HG03103 (cell line): ENCODE results near the gene RNF130.

Experiments
- ATAC-seq: cut with Tn5 transposase; IDR thresholded peaks from one replicate; pipeline ENCODE4 v1.9.1; 2021; ENCODE audit warnings: low read depth; ENCODE audit not compliant: unreplicated experiment

The RNF130 gene

DNA sequence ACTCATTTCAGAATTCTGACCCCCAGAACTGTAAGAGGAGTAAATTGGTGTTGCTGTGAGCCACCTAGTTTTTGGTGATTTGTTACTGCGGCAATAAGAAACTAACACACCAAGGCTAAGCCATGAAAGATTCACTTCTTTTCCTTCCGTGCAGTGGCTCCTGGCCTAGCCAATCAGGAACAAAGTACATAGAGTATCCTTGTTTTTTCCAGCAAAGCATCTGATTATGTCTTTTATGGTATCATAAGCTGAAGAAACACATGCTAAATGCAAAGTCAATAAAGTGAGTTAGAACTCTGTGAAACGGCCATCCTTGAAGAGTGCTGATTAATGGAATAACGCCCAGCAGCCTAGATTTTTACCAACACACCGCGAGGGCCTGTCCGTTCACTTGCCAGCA is 11.4 kb downstream of the RNF130 start:
- no peak for ATAC-seq

- no peak for ATAC-seq
These were observed 12.2 kb downstream of the RNF130 start for GRCh38 chr5:180059326-180059725.

GRCh38 chr5:180056153-180056552 is 15.4 kb downstream of the RNF130 start:
- ATAC-seq: no peak

DNA sequence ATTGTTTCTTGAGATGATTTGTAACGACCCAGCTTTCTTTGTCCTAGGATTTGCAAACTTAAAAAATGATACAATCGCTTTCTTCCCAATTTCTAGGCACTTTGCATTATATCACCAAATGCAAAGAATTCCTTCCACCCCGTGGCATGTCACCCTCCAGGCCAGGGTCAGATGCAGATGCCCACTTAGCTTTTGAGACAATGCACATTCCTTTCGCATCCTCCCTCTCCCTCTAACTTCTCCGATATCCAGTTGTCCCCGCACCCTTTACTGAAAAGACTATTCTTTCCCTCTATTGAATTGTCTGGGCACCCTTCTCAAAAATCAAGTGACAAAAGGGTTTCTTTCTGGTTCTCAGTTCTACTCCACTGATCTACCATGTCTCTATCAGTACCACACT is 17.3 kb downstream of the RNF130 start:
- ATAC-seq: no peak

DNA sequence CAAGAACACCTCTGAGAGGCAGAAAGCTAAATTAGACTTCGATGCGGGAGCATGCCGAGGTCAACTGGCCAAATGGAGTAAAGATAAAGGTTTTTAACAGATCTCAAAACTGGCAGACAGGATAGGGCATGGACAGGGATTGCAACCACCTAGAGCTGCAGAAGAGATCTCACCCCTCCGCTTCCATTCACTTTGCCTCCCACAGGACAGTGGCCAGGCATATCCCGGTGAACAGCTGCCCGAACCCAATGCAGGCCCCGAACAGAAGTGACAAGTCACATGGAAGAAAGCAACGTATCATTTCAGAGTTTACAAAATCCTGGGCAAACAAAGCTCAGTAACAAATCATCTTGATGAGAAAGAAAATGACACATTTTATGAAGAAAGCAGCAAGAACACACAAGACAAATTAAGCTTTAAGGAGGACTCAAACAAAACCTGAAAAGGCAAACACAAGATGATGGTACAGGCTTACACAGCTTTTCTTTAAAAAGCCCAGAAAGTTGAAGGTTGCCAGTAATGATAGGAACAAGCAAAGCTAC is 18.4 kb downstream of the RNF130 start:
- ATAC-seq: no peak

DNA sequence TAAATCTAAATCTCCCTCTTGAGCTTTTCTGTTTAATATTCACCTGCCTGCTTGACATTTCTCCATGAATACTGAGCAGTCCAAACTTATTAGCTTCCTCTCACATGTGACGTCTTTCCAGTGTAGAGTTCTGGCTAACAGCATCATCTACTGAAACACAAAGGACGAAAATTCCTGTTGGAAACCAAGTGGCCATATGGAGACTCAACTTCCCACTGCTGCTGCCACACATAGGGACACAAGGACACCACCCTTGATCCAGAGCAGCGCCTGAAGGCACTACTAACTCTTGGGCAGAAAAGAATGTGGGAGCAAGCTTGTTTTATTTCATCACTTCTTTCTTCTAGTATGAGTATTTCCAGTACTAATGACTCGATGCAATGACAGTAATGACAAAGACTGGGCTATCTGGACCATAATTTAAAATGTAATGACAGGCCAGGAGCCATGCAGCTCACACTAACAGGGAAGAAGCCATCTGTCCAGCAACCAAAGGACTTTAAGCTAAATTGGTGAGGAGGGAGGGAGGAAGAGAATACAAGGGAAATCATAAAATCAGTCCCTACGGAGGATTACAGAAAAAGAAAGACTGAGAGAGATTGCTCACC is 19.2 kb downstream of the RNF130 start:
- no peak for ATAC-seq

- ATAC-seq: no peak
These were observed 21.2 kb downstream of the RNF130 start for GRCh38 chr5:180050121-180050940.

- ATAC-seq: no peak
These were observed 22.4 kb downstream of the RNF130 start for GRCh38 chr5:180049185-180049548.

GRCh38 chr5:180047667-180048066 is 23.9 kb downstream of the RNF130 start:
- ATAC-seq: no peak

- ATAC-seq: no peak
These were observed 24.9 kb downstream of the RNF130 start for GRCh38 chr5:180046656-180047055.

GRCh38 chr5:180045889-180046499 is 25.6 kb downstream of the RNF130 start:
- ATAC-seq: no peak

- no peak for ATAC-seq
These were observed 28.2 kb downstream of the RNF130 start for GRCh38 chr5:180043377-180043776.

DNA sequence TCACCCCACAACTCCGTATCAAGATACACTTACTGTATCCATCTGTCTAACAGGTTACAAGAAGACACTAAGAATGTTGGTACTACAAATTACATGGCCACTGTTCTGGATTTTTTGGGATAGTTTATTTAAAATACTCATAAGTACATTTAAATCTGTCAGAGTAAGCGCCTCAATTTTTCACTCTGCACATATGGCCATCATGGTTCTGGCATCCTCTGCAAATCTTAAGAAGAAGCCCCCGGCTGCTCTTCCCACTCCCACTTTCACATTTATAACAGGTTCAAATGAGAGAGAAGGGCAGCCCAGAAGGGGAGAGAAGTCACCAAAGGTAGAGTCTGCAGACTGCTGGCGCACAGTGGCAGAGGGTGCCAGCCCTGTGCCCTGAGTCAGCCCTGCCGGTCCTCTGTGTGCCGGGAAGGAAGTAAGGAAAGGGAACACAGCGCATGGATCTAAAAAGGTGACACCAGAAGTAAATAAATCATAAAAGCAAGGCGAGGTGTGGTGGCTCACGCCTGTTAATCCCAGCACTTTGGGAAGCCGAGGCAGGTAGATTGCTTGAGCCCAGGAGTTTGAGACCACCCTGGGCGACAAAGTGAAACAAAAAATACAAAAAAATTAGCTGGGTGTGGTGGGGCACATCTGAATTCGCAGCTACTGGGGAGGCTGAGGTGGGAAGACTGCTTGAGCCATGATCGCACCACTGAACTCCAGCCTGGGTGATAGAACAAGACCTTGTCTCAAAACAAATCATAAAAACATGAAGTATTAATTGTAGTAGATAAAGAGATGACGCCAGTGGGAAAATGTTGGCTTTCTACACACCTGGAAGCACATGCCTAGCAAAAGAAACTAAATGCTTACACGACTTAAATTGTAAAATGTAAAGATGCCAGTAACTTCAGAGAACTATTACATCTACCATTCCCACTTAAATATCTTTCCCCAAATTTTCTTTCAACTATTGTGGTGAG is 30.0 kb downstream of the RNF130 start:
- ATAC-seq: no peak

- ATAC-seq: no peak
These were observed 31.0 kb downstream of the RNF130 start for GRCh38 chr5:180040287-180041214.

GRCh38 chr5:180035206-180035931 is 36.2 kb downstream of the RNF130 start:
- ATAC-seq: no peak

GRCh38 chr5:180034564-180034963 is 37.0 kb downstream of the RNF130 start:
- ATAC-seq: no peak

DNA sequence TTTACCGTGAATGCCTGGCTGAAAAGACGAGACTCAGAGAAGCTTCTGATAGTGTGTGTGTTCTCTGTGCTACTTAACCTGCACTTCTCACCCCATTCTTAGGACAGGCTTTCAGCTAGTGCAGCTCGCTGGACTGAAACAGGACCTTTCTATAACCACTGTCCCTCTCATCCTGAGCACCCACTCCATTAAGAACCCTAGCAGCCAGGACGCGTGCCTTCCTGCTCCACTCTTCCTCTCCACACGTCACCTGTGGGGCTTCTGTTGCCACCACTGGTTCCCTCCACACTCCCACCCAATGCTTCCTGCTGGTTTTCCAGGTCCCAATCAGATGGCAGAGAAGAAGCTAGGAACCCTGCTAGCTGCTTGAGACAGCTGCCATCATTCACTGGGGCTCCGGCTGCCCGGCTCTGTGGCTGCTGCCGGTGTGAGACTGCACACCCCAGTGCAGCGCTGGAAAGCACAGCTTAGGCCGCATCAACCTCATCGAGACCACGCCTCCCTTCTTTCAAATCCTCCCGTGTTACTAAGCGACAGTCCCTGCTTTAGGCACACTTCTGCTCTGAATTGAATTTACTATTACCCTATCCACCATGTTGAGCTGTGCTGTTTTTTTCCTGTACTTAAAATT is 44.0 kb downstream of the RNF130 start:
- ATAC-seq: no peak

- ATAC-seq: no peak
These were observed 44.7 kb downstream of the RNF130 start for GRCh38 chr5:180026734-180027458.
